ENCODE measurements around the gene IMPDH2. TPM values are rescaled to one million over a fixed set of nuclear protein-coding genes. Genes with fewer than 3 reads are reported as not detected.

The IMPDH2 gene
- total RNA-seq, 4 donors from 2014 or later = 178 to 229 (median 205) TPM

DNA sequence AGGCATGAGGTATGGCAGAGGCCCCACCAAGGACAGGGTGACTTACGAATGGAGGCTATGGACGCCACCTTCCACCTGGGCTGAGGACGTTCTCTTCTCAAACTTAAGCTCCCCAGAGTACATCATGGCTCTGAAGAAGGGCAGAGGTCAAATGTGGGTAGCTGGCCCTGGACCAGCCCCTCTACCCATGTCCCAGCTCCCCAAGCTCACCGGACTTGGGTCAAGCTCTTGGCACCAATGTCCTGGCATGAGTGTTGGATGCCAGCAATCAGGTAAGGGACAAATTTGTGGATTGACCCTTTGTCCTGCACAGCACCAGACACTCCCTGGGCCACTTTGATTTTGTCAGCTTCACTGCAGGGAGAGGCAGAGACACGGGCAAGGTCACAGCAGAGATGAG, 4.7 kb downstream of the IMPDH2 start:
- intact Hi-C loops (cut with DNase I; ENCODE audit: low total_unique reads) = loop anchor here (5.0 kb wide), 2 partner anchors 108 to 648 kb away; partner anchors contain the start of genes APEH and LAMB2

GRCh38 chr3:49023775-49024174, 5.4 kb downstream of the IMPDH2 start:
- H3K4me1 ChIP-seq = peaks cover 46 to 57% of the 10 kb centered on the region in 2 donors
- H3K27me3 ChIP-seq = no peaks in the 10 kb centered on the region
- in situ Hi-C loops (cut with MboI; ENCODE audit: low sequenced_read_pairs in 4 of 4) = no loop called here
- peak overlapping the region in 1 of 4 donors; percentile 100 for H3K27ac ChIP-seq
- intact Hi-C loops (cut with DNase I; ENCODE audit: low total_unique reads) = loop anchor here (5.0 kb wide), 2 partner anchors 109 to 649 kb away; partner anchors contain the start of genes APEH and LAMB2
- ATAC-seq (no peak), DNase-seq (no peak)
- TF ChIP-seq CTCF (IDR thresholded peaks at IDR 0.05 in 4 of 5, conservative IDR thresholded peaks at IDR 0.05 in 1 of 5) (no peak), POLR2A (IDR thresholded peaks at IDR 0.05) (no peak)
- no peaks in the 10 kb centered on the region for H3K9me3 ChIP-seq
- H3K36me3 ChIP-seq = peaks cover 0 to 52% of the 10 kb centered on the region in 2 donors
- no peak overlapping the region for H3K4me3 ChIP-seq

More for the DNA sequence above, 4.7 kb downstream of the IMPDH2 start:
- DNase-seq (no peak), ATAC-seq (no peak)
- Histone ChIP-seq H3K4me1 (peaks cover 40 to 54% of the 10 kb centered on the region in 2 donors), H3K4me3 (no peak overlapping the region), H3K27me3 (no peaks in the 10 kb centered on the region), H3K27ac (peak overlapping the region in 1 of 4 donors; percentile 96), H3K9me3 (no peaks in the 10 kb centered on the region), H3K36me3 (peaks cover 0 to 52% of the 10 kb centered on the region in 2 donors)
- in situ Hi-C loops (cut with MboI; ENCODE audit: low sequenced_read_pairs in 4 of 4) = no loop called here
- TF ChIP-seq POLR2A (IDR thresholded peaks at IDR 0.05) (no peak), CTCF (IDR thresholded peaks at IDR 0.05 in 4 of 5, conservative IDR thresholded peaks at IDR 0.05 in 1 of 5) (no peak)

- peak overlapping the region; percentile 97 to 100 (median 98) for H3K27ac ChIP-seq
- peak overlapping the region; percentile 77 to 97 (median 90) for H3K4me3 ChIP-seq
- H3K27me3 ChIP-seq = no peaks in the 10 kb centered on the region
- intact Hi-C loops (cut with DNase I; ENCODE audit: low total_unique reads) = loop anchor here (5.0 kb wide), 2 partner anchors 110 to 650 kb away; partner anchors contain the start of genes APEH and LAMB2
- DNase-seq = no peak
- in situ Hi-C loops (cut with MboI; ENCODE audit: low sequenced_read_pairs in 4 of 4) = no loop called here
- no peak for TF ChIP-seq CTCF (IDR thresholded peaks at IDR 0.05 in 4 of 5, conservative IDR thresholded peaks at IDR 0.05 in 1 of 5)
- no peak for TF ChIP-seq POLR2A (IDR thresholded peaks at IDR 0.05)
- peaks cover 0 to 47% of the 10 kb centered on the region in 2 donors for H3K36me3 ChIP-seq
- H3K9me3 ChIP-seq = no peaks in the 10 kb centered on the region
- H3K4me1 ChIP-seq = peaks cover 36 to 50% of the 10 kb centered on the region in 2 donors
- no peak for ATAC-seq
These were observed 6.5 kb downstream of the IMPDH2 start for GRCh38 chr3:49022688-49023171.

- peaks cover 42 to 51% of the 10 kb centered on the region in 2 donors for H3K4me1 ChIP-seq
- DNase-seq = peak; percentile 91 to 95
- TF ChIP-seq POLR2A (IDR thresholded peaks at IDR 0.05) (peak in 1 of 2 donors; percentile 87), CTCF (IDR thresholded peaks at IDR 0.05 in 4 of 5, conservative IDR thresholded peaks at IDR 0.05 in 1 of 5) (peak; percentile 96 to 99 (median 99))
- in situ Hi-C loops (cut with MboI; ENCODE audit: low sequenced_read_pairs in 4 of 4) = no loop called here
- H3K27ac ChIP-seq = peak within 1 kb of the TSS; percentile 97 to 100 (median 98)
- H3K27me3 ChIP-seq = no peaks in the 10 kb centered on the region
- no peaks in the 10 kb centered on the region for H3K9me3 ChIP-seq
- ATAC-seq = peak; percentile 76 to 79
- peak within 1 kb of the TSS; percentile 77 to 97 (median 90) for H3K4me3 ChIP-seq
- H3K36me3 ChIP-seq = peaks cover 0 to 40% of the 10 kb centered on the region in 2 donors
- intact Hi-C loops (cut with DNase I; ENCODE audit: low total_unique reads) = loop anchor here (1.0 to 5.0 kb wide), 4 partner anchors 15 to 650 kb away; partner anchors contain the start of genes APEH, LAMB2, QRICH1 and WDR6
These were observed 7.1 kb downstream of the IMPDH2 start, which contains the start of gene NDUFAF3 for GRCh38 chr3:49021813-49022687. Gene NDUFAF3, plus strand, starts transcription at chr3:49022121. Its CDS starts 24 bp downstream, at chr3:49022145.

Measured in gastrocnemius medialis (tissue), 4 donors.